Measurements from ENCODE around the gene CFAP74. TPM values are rescaled to one million over a fixed set of nuclear protein-coding genes. Genes with fewer than 3 reads are reported as not detected.

Gene CFAP74
- total RNA-seq, 1 donor from 2014 or later = not detected

GRCh38 chr1:1919304-1920056 is 84.1 kb downstream of the CFAP74 start:
- Mint-ChIP-seq H3K36me3 (ENCODE audit: unreplicated experiment) (no peaks in the 10 kb centered on the region), H3K4me1 (ENCODE audit: unreplicated experiment) (no peaks in the 10 kb centered on the region), H3K27me3 (ENCODE audit: unreplicated experiment) (no peaks in the 10 kb centered on the region), H3K4me3 (ENCODE audit: unreplicated experiment) (peak overlapping the region; percentile 69), H3K27ac (ENCODE audit: unreplicated experiment) (peak overlapping the region; percentile 59), H3K9me3 (ENCODE audit: unreplicated experiment) (no peaks in the 10 kb centered on the region)
- DNase-seq (ENCODE audit: extremely low spot score, unreplicated experiment) = peak; percentile 99
- TF ChIP-seq CTCF (IDR thresholded peaks at IDR 0.05) = no peak

GRCh38 chr1:1918901-1919303 is 84.7 kb downstream of the CFAP74 start, which contains the start of gene TMEM52:
TMEM52 (minus strand) TSS chr1:1919279; CDS start chr1:1919265, 14 bp downstream.
- Mint-ChIP-seq H3K27me3 (ENCODE audit: unreplicated experiment) (no peaks in the 10 kb centered on the region), H3K4me1 (ENCODE audit: unreplicated experiment) (no peaks in the 10 kb centered on the region), H3K36me3 (ENCODE audit: unreplicated experiment) (no peaks in the 10 kb centered on the region), H3K4me3 (ENCODE audit: unreplicated experiment) (peak within 1 kb of the TSS; percentile 69), H3K27ac (ENCODE audit: unreplicated experiment) (peak within 1 kb of the TSS; percentile 59), H3K9me3 (ENCODE audit: unreplicated experiment) (no peaks in the 10 kb centered on the region)
- no peak for TF ChIP-seq CTCF (IDR thresholded peaks at IDR 0.05)
- DNase-seq (ENCODE audit: extremely low spot score, unreplicated experiment) = no peak

- DNase-seq (ENCODE audit: extremely low spot score, unreplicated experiment) = no peak
- Mint-ChIP-seq H3K4me1 (ENCODE audit: unreplicated experiment) (no peaks in the 10 kb centered on the region), H3K27me3 (ENCODE audit: unreplicated experiment) (no peaks in the 10 kb centered on the region), H3K9me3 (ENCODE audit: unreplicated experiment) (no peaks in the 10 kb centered on the region), H3K4me3 (ENCODE audit: unreplicated experiment) (peak overlapping the region; percentile 44), H3K36me3 (ENCODE audit: unreplicated experiment) (no peaks in the 10 kb centered on the region), H3K27ac (ENCODE audit: unreplicated experiment) (no peak overlapping the region)
- no peak for TF ChIP-seq CTCF (IDR thresholded peaks at IDR 0.05)
Measured at GRCh38 chr1:1917995-1918900, 85.3 kb downstream of the CFAP74 start.

- no peak for DNase-seq (ENCODE audit: extremely low spot score, unreplicated experiment)
- Mint-ChIP-seq H3K27ac (ENCODE audit: unreplicated experiment) (no peak overlapping the region), H3K4me3 (ENCODE audit: unreplicated experiment) (no peak overlapping the region), H3K27me3 (ENCODE audit: unreplicated experiment) (no peaks in the 10 kb centered on the region), H3K9me3 (ENCODE audit: unreplicated experiment) (no peaks in the 10 kb centered on the region), H3K36me3 (ENCODE audit: unreplicated experiment) (no peaks in the 10 kb centered on the region), H3K4me1 (ENCODE audit: unreplicated experiment) (no peaks in the 10 kb centered on the region)
- no peak for TF ChIP-seq CTCF (IDR thresholded peaks at IDR 0.05)
Measured at GRCh38 chr1:1917304-1917976, 86.1 kb downstream of the CFAP74 start.
